DOHH2 (cell line): ENCODE measurements around the gene UBE2K.

ENCODE experiments used
- H3F3A ChIP-seq: fragments of 200-600 bp; sonication (generic), shearing (Covaris generic); 2 replicates; pipeline ENCODE4 v1.6.0; 2016; ENCODE audit warnings: antibody characterized with exemption, mild to moderate bottlenecking; ENCODE audit not compliant: control insufficient read depth, insufficient read depth
- H3K27ac ChIP-seq: fragments of 200-600 bp; sonication (generic); 2 replicates; pipeline ENCODE4 v1.5.1; 2014; ENCODE audit warnings: low read depth, mild to moderate bottlenecking, low read length, moderate library complexity
- H3K27me3 ChIP-seq: fragments of 200-600 bp; sonication (generic); 2 replicates; pipeline ENCODE4 v1.6.1; 2014; ENCODE audit warnings: mild to moderate bottlenecking, low read length, mixed read lengths; ENCODE audit not compliant: control insufficient read depth
- H3K36me3 ChIP-seq: fragments of 200-600 bp; sonication (generic); 2 replicates; pipeline ENCODE4 v1.6.1; 2014; ENCODE audit warnings: mild to moderate bottlenecking, low read length, moderate library complexity, mixed read lengths; ENCODE audit not compliant: control insufficient read depth
- H3K4me1 ChIP-seq: fragments of 200-600 bp; sonication (generic); 2 replicates; pipeline ENCODE4 v1.6.1; 2014; ENCODE audit warnings: mild to moderate bottlenecking, low read length, mixed read lengths; ENCODE audit not compliant: control insufficient read depth
- H3K4me2 ChIP-seq: fragments of 200-600 bp; sonication (generic); 2 replicates; pipeline ENCODE4 v1.6.0; 2014; ENCODE audit warnings: mild to moderate bottlenecking, low read length, moderate library complexity
- H3K4me3 ChIP-seq: fragments of 200-600 bp; sonication (generic); 2 replicates; pipeline ENCODE4 v1.5.1; 2014; ENCODE audit warnings: mild to moderate bottlenecking, low read length, mixed read lengths
- H3K79me2 ChIP-seq: fragments of 200-600 bp; sonication (generic); 2 replicates; pipeline ENCODE4 v1.6.1; 2014; ENCODE audit warnings: mild to moderate bottlenecking, low read length, mixed read lengths; ENCODE audit not compliant: control insufficient read depth
- H3K9me2 ChIP-seq: fragments of 200-600 bp; sonication (generic); replicated peaks from 2 replicates; pipeline ENCODE4 v1.6.1; 2014; ENCODE audit warnings: mild to moderate bottlenecking, low read length, mixed read lengths; ENCODE audit not compliant: control insufficient read depth
- H3K9me3 ChIP-seq: fragments of 200-600 bp; sonication (generic); 2 replicates; pipeline ENCODE4 v1.6.1; 2014; ENCODE audit warnings: antibody characterized with exemption, low read length, mixed read lengths; ENCODE audit not compliant: control insufficient read depth, insufficient read depth
- H4K20me1 ChIP-seq: fragments of 200-600 bp; sonication (generic); 2 replicates; pipeline ENCODE4 v1.6.0; 2014; ENCODE audit warnings: low read depth, mild to moderate bottlenecking, antibody characterized with exemption, low read length, moderate library complexity; ENCODE audit not compliant: control insufficient read depth, insufficient read depth
- CTCF ChIP-seq: fragments of 200-600 bp; sonication (generic); IDR thresholded peaks from one replicate; pipeline ENCODE4 v1.5.1; 2014; ENCODE audit warnings: antibody characterized with exemption, mild to moderate bottlenecking, low read depth, low read length; ENCODE audit not compliant: poor library complexity, severe bottlenecking
- EZH2phosphoT487 ChIP-seq: fragments of 200-600 bp; sonication (generic); IDR thresholded peaks from 2 replicates; pipeline ENCODE4 v1.6.1; 2017; ENCODE audit warnings: borderline replicate concordance, mild to moderate bottlenecking, antibody characterized with exemption, low read length, moderate library complexity, mixed read lengths

UBE2K gene

GRCh38 chr4:39721788-39722187 is 23.9 kb downstream of the UBE2K start:
- Histone ChIP-seq H3K9me2 (no peaks in the 10 kb centered on the region), H3K9me3 (no peaks in the 10 kb centered on the region), H3F3A (no peaks in the 10 kb centered on the region), H3K4me1 (no peaks in the 10 kb centered on the region), H3K27ac (no peak overlapping the region), H3K79me2 (peaks cover 97% of the 10 kb centered on the region), H3K4me3 (no peak overlapping the region), H3K36me3 (peaks cover 17% of the 10 kb centered on the region), H3K4me2 (no peak overlapping the region), H3K27me3 (no peaks in the 10 kb centered on the region), H4K20me1 (peaks cover 7% of the 10 kb centered on the region; the same call in 1 of the 2 replicates)
- TF ChIP-seq CTCF (no peak), EZH2phosphoT487 (no peak)

GRCh38 chr4:39729557-39729956 is 31.6 kb downstream of the UBE2K start:
- no peak overlapping the region for H3K4me2 ChIP-seq
- H3K9me3 ChIP-seq: no peaks in the 10 kb centered on the region
- no peaks in the 10 kb centered on the region for H3K9me2 ChIP-seq
- H3K36me3 ChIP-seq: peaks cover 15% of the 10 kb centered on the region
- H3K27ac ChIP-seq: no peak overlapping the region
- H3K4me3 ChIP-seq: no peak overlapping the region
- TF ChIP-seq EZH2phosphoT487 (no peak), CTCF (no peak)
- peaks cover 11% of the 10 kb centered on the region; the same call in 1 of the 2 replicates for H4K20me1 ChIP-seq
- 0 out of 2 replicates have a peak, but pooled peaks cover 3% of the 10 kb centered on the region for H3K4me1 ChIP-seq
- peaks cover 3% of the 10 kb centered on the region; the same call in 1 of the 2 replicates for H3F3A ChIP-seq
- peaks cover 97% of the 10 kb centered on the region for H3K79me2 ChIP-seq
- no peaks in the 10 kb centered on the region for H3K27me3 ChIP-seq

- no peak overlapping the region for H3K4me2 ChIP-seq
- peaks cover 3% of the 10 kb centered on the region; the same call in 1 of the 2 replicates for H3F3A ChIP-seq
- H4K20me1 ChIP-seq: peaks cover 8% of the 10 kb centered on the region; the same call in 1 of the 2 replicates
- H3K27ac ChIP-seq: no peak overlapping the region
- H3K4me3 ChIP-seq: no peak overlapping the region
- H3K27me3 ChIP-seq: no peaks in the 10 kb centered on the region
- H3K9me3 ChIP-seq: no peaks in the 10 kb centered on the region
- TF ChIP-seq EZH2phosphoT487: no peak
- no peak for TF ChIP-seq CTCF
- H3K4me1 ChIP-seq: 0 out of 2 replicates have a peak, but pooled peaks cover 3% of the 10 kb centered on the region
- peaks cover 12% of the 10 kb centered on the region for H3K36me3 ChIP-seq
- peaks cover 96% of the 10 kb centered on the region for H3K79me2 ChIP-seq
- H3K9me2 ChIP-seq: no peaks in the 10 kb centered on the region
These were observed 32.1 kb downstream of the UBE2K start for GRCh38 chr4:39730072-39730471.
